ENCODE data around the gene PPIB. TPM values are rescaled to one million over a fixed set of nuclear protein-coding genes. Genes with fewer than 3 reads are reported as not detected.

The PPIB gene
- total RNA-seq, 1 experiment from 2014 or later = 458 TPM

- Histone ChIP-seq H3K36me3 (ENCODE audit: control insufficient read depth, insufficient read depth, low read length) (no peaks in the 10 kb centered on the region), H3K4me3 (ENCODE audit: low read depth, low read length) (no peak overlapping the region), H3K27me3 (replicated peaks; ENCODE audit: control insufficient read depth, insufficient read depth, low read length) (no peaks in the 10 kb centered on the region), H3K4me1 (no peaks in the 10 kb centered on the region), H3K9me3 (no peaks in the 10 kb centered on the region)
- no peaks in the 10 kb centered on the region for H3K4me1 Mint-ChIP-seq (ENCODE audit: low read depth, unreplicated experiment)
- no TSS peak for BruUV-seq (replicated peaks)
- no peaks in the 10 kb centered on the region for H3K9me3 Mint-ChIP-seq (ENCODE audit: unreplicated experiment)
- POLR2A ChIA-PET = no interaction called here
- CTCF ChIA-PET = interaction anchor here (0.8 to 1.0 kb wide), 2 partner anchors 11 to 471 kb away, joined by 5 to 6 read pairs; no protein-coding TSS in a partner anchor
- DNase-seq = peak in 1 of 2 experiments; percentile 6
- intact Hi-C loops (cut with micrococcal nuclease; ENCODE audit: unreplicated experiment) = loop anchor here (1.0 to 5.0 kb wide), 3 partner anchors 146 to 472 kb away; partner anchors contain the start of genes CSNK1G1 and PCLAF
- no peak overlapping the region for H3K27ac Mint-ChIP-seq (ENCODE audit: unreplicated experiment)
- H3K36me3 Mint-ChIP-seq (ENCODE audit: insufficient read depth, unreplicated experiment) = no peaks in the 10 kb centered on the region
- no peak overlapping the region for H3K4me3 Mint-ChIP-seq (ENCODE audit: unreplicated experiment)
- H3K27me3 Mint-ChIP-seq (ENCODE audit: insufficient read depth, unreplicated experiment) = no peaks in the 10 kb centered on the region
- TF ChIP-seq, protein P1, sequence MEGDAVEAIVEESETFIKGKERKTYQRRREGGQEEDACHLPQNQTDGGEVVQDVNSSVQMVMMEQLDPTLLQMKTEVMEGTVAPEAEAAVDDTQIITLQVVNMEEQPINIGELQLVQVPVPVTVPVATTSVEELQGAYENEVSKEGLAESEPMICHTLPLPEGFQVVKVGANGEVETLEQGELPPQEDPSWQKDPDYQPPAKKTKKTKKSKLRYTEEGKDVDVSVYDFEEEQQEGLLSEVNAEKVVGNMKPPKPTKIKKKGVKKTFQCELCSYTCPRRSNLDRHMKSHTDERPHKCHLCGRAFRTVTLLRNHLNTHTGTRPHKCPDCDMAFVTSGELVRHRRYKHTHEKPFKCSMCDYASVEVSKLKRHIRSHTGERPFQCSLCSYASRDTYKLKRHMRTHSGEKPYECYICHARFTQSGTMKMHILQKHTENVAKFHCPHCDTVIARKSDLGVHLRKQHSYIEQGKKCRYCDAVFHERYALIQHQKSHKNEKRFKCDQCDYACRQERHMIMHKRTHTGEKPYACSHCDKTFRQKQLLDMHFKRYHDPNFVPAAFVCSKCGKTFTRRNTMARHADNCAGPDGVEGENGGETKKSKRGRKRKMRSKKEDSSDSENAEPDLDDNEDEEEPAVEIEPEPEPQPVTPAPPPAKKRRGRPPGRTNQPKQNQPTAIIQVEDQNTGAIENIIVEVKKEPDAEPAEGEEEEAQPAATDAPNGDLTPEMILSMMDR (IDR thresholded peaks at IDR 0.05; ENCODE audit: insufficient read depth in 1 of 2, low read depth in 1 of 2, low read length in 1 of 2, severe bottlenecking in 1 of 2, unreplicated experiment in 1 of 2) = peak; percentile 34 to 35
Measured at GRCh38 chr15:64209680-64210334, 47.0 kb upstream of the PPIB start.

DNA sequence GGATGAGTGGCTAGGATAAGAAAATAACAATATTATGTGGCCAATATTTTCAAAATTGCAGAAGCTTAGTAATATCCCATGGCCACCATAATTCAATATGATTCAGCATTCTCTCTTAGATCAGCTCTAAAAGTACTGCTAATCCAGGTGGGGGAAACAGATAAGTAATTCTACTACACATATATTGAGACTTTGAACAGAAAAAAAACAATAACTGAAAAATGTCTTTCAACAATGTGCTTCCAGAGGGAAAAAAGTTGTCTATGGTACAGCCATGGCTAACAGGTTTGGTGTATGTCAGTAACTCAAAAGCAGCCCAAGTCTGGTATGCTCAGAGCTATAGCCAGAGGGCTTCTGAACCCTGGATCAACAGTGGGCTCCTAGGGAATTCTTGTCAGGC is 42.4 kb upstream of the PPIB start:
- no peaks in the 10 kb centered on the region for H3K9me3 Mint-ChIP-seq (ENCODE audit: unreplicated experiment)
- H3K27ac Mint-ChIP-seq (ENCODE audit: unreplicated experiment) = no peak overlapping the region
- Histone ChIP-seq H3K27me3 (replicated peaks; ENCODE audit: control insufficient read depth, insufficient read depth, low read length) (no peaks in the 10 kb centered on the region), H3K36me3 (ENCODE audit: control insufficient read depth, insufficient read depth, low read length) (no peaks in the 10 kb centered on the region), H3K4me3 (ENCODE audit: low read depth, low read length) (no peak overlapping the region), H3K9me3 (no peaks in the 10 kb centered on the region), H3K4me1 (no peaks in the 10 kb centered on the region)
- H3K27me3 Mint-ChIP-seq (ENCODE audit: insufficient read depth, unreplicated experiment) = no peaks in the 10 kb centered on the region
- peaks cover 12% of the 10 kb centered on the region for H3K36me3 Mint-ChIP-seq (ENCODE audit: insufficient read depth, unreplicated experiment)
- TF ChIP-seq, protein P1 (IDR thresholded peaks at IDR 0.05; ENCODE audit: insufficient read depth in 1 of 2, low read depth in 1 of 2, low read length in 1 of 2, severe bottlenecking in 1 of 2, unreplicated experiment in 1 of 2) = no peak
- intact Hi-C loops (cut with micrococcal nuclease; ENCODE audit: unreplicated experiment) = no loop called here
- DNase-seq = peak in 1 of 2 experiments; percentile 18
- H3K4me3 Mint-ChIP-seq (ENCODE audit: unreplicated experiment) = no peak overlapping the region
- H3K4me1 Mint-ChIP-seq (ENCODE audit: low read depth, unreplicated experiment) = no peaks in the 10 kb centered on the region
- no TSS peak for BruUV-seq (replicated peaks)
- CTCF ChIA-PET = no interaction called here
- POLR2A ChIA-PET = no interaction called here

DNA sequence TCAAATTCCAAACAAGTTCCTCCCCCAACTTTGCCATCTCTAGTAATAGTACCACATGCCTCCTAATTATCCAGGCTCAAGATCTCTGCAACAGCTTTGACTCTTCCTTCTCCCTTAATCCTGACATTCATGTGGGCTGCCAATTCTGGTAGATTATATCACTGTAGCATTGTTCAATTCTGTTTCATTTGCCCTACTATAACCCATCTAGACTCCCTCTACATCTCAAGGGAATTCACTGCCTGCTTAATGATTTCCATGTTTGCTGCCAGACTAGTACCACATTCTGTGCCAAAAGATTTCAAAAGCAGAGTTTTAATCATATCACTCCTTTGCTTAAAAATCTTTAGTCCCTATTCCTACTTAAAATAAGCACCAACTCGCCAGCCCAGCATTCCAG is 34.6 kb upstream of the PPIB start:
- Mint-ChIP-seq H3K27ac (ENCODE audit: unreplicated experiment) (no peak overlapping the region), H3K4me3 (ENCODE audit: unreplicated experiment) (no peak overlapping the region), H3K4me1 (ENCODE audit: low read depth, unreplicated experiment) (no peaks in the 10 kb centered on the region), H3K27me3 (ENCODE audit: insufficient read depth, unreplicated experiment) (no peaks in the 10 kb centered on the region), H3K9me3 (ENCODE audit: unreplicated experiment) (no peaks in the 10 kb centered on the region), H3K36me3 (ENCODE audit: insufficient read depth, unreplicated experiment) (peaks cover 14% of the 10 kb centered on the region)
- ChIA-PET CTCF (no interaction called here), POLR2A (no interaction called here)
- no peaks in the 10 kb centered on the region for H3K27me3 ChIP-seq (replicated peaks; ENCODE audit: control insufficient read depth, insufficient read depth, low read length)
- no peaks in the 10 kb centered on the region for H3K36me3 ChIP-seq (ENCODE audit: control insufficient read depth, insufficient read depth, low read length)
- intact Hi-C loops (cut with micrococcal nuclease; ENCODE audit: unreplicated experiment) = no loop called here
- H3K4me3 ChIP-seq (ENCODE audit: low read depth, low read length) = no peak overlapping the region
- TF ChIP-seq, protein P1 (IDR thresholded peaks at IDR 0.05; ENCODE audit: insufficient read depth in 1 of 2, low read depth in 1 of 2, low read length in 1 of 2, severe bottlenecking in 1 of 2, unreplicated experiment in 1 of 2) = no peak
- H3K9me3 ChIP-seq = no peaks in the 10 kb centered on the region
- no peak for DNase-seq
- H3K4me1 ChIP-seq = no peaks in the 10 kb centered on the region
- no TSS peak for BruUV-seq (replicated peaks)
